ENCODE results near the gene MRPS9. TPM values are rescaled to one million over a fixed set of nuclear protein-coding genes. Genes with fewer than 3 reads are reported as not detected.

Gene MRPS9
- total RNA-seq, 1 donor from 2014 or later, result 31.9 TPM

GRCh38 chr2:105135436-105135835 lies 97.6 kb downstream of the MRPS9 start:
- Mint-ChIP-seq H3K9me3 (no peaks in the 10 kb centered on the region), H3K4me3 (ENCODE audit: low read depth) (no peak overlapping the region), H3K4me1 (ENCODE audit: low read depth) (no peaks in the 10 kb centered on the region), H3K36me3 (ENCODE audit: low read depth) (no peaks in the 10 kb centered on the region), H3K27ac (no peak overlapping the region), H3K27me3 (ENCODE audit: low read depth) (peaks cover 3% of the 10 kb centered on the region)
- intact Hi-C loops (cut with micrococcal nuclease), result no loop called here
- no peak for DNase-seq (ENCODE audit: low spot score)

DNA sequence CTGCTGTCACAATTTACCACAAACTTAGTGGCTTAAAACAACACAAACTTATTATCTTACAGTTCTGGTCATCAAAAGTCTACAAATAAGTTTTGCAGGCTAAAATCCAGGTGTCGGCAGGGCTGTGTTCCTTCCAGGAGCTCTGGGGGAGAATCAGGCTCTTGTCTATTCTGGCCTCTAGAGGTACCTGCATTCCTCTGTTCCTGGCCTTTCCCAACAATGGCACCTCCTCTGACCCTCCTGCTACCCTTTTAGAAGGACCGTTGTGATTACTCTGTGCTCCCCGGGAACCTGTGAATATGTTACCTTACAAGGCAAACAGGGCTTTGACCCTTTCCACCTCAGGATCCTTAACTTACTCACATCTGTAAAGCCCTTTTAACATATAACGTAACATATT lies 98.5 kb downstream of the MRPS9 start:
- Mint-ChIP-seq H3K27ac (no peak overlapping the region), H3K36me3 (ENCODE audit: low read depth) (no peaks in the 10 kb centered on the region), H3K9me3 (no peaks in the 10 kb centered on the region), H3K4me1 (ENCODE audit: low read depth) (no peaks in the 10 kb centered on the region), H3K4me3 (ENCODE audit: low read depth) (no peak overlapping the region), H3K27me3 (ENCODE audit: low read depth) (peaks cover 6% of the 10 kb centered on the region)
- intact Hi-C loops (cut with micrococcal nuclease), result no loop called here
- no peak for DNase-seq (ENCODE audit: low spot score)

GRCh38 chr2:105138643-105139042 lies 100.8 kb downstream of the MRPS9 start:
- Mint-ChIP-seq H3K36me3 (ENCODE audit: low read depth) (no peaks in the 10 kb centered on the region), H3K4me1 (ENCODE audit: low read depth) (peaks cover 1% of the 10 kb centered on the region), H3K27ac (no peak overlapping the region), H3K4me3 (ENCODE audit: low read depth) (no peak overlapping the region), H3K9me3 (no peaks in the 10 kb centered on the region), H3K27me3 (ENCODE audit: low read depth) (peaks cover 13% of the 10 kb centered on the region)
- no peak for DNase-seq (ENCODE audit: low spot score)
- intact Hi-C loops (cut with micrococcal nuclease), result no loop called here

- H3K4me3 Mint-ChIP-seq (ENCODE audit: low read depth), result no peak overlapping the region
- H3K27ac Mint-ChIP-seq, result no peak overlapping the region
- H3K9me3 Mint-ChIP-seq, result no peaks in the 10 kb centered on the region
- DNase-seq (ENCODE audit: low spot score), result no peak
- no peaks in the 10 kb centered on the region for H3K36me3 Mint-ChIP-seq (ENCODE audit: low read depth)
- intact Hi-C loops (cut with micrococcal nuclease), result no loop called here
- peaks cover 4% of the 10 kb centered on the region for H3K4me1 Mint-ChIP-seq (ENCODE audit: low read depth)
- peaks cover 16% of the 10 kb centered on the region for H3K27me3 Mint-ChIP-seq (ENCODE audit: low read depth)
Measured at GRCh38 chr2:105139556-105140239, 101.8 kb downstream of the MRPS9 start.

GRCh38 chr2:105140240-105140568 lies 102.3 kb downstream of the MRPS9 start:
- Mint-ChIP-seq H3K4me1 (ENCODE audit: low read depth) (peaks cover 7% of the 10 kb centered on the region), H3K4me3 (ENCODE audit: low read depth) (no peak overlapping the region), H3K27ac (no peak overlapping the region), H3K9me3 (no peaks in the 10 kb centered on the region), H3K27me3 (ENCODE audit: low read depth) (peaks cover 20% of the 10 kb centered on the region), H3K36me3 (ENCODE audit: low read depth) (no peaks in the 10 kb centered on the region)
- no peak for DNase-seq (ENCODE audit: low spot score)
- intact Hi-C loops (cut with micrococcal nuclease), result no loop called here

- H3K27me3 Mint-ChIP-seq (ENCODE audit: low read depth), result peaks cover 20% of the 10 kb centered on the region
- DNase-seq (ENCODE audit: low spot score), result no peak
- intact Hi-C loops (cut with micrococcal nuclease), result no loop called here
- peaks cover 7% of the 10 kb centered on the region for H3K4me1 Mint-ChIP-seq (ENCODE audit: low read depth)
- H3K36me3 Mint-ChIP-seq (ENCODE audit: low read depth), result no peaks in the 10 kb centered on the region
- H3K27ac Mint-ChIP-seq, result no peak overlapping the region
- H3K9me3 Mint-ChIP-seq, result no peaks in the 10 kb centered on the region
- H3K4me3 Mint-ChIP-seq (ENCODE audit: low read depth), result no peak overlapping the region
Measured at GRCh38 chr2:105141099-105141614, 103.3 kb downstream of the MRPS9 start.

DNA sequence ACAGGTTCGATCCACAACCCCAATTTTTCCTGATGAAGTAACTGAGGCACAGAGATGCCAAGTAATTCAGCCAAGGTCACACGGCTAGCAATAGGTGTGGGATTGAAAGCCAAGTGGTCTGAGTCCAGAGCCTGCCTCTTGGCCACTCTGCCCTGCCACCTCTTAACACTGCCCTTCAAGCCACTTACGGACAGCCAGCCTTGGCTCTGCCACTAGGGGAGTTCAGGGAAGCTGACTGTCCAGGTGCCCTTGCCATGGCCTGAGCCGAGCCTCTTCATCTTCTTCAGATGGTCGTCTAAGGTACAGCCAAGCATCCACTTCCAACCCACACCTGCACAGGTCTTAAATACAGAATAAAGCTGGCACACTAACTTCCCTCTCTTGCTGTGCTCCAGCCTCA lies 104.4 kb downstream of the MRPS9 start:
- Mint-ChIP-seq H3K9me3 (no peaks in the 10 kb centered on the region), H3K4me1 (ENCODE audit: low read depth) (peaks cover 7% of the 10 kb centered on the region), H3K27me3 (ENCODE audit: low read depth) (peaks cover 20% of the 10 kb centered on the region), H3K4me3 (ENCODE audit: low read depth) (no peak overlapping the region), H3K27ac (no peak overlapping the region), H3K36me3 (ENCODE audit: low read depth) (no peaks in the 10 kb centered on the region)
- no peak for DNase-seq (ENCODE audit: low spot score)
- intact Hi-C loops (cut with micrococcal nuclease), result no loop called here

DNA sequence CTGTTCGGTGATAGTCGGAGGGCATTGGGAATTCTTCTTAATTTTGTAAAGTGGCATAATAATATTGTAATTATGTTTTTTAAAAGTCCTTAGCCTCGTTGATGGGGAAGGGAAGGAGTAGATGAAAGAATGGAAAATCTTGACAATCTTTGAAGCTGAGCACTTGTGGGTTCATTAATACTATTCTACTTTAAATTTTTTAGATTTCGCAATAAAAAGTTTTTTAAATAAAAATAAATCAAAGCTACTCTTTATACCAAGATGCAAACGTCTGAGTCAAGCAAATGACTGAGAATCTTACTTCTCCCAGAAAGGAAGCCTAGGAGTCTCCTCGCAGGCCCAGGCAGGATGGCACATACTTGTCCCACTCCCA lies 105.2 kb downstream of the MRPS9 start:
- intact Hi-C loops (cut with micrococcal nuclease), result no loop called here
- H3K36me3 Mint-ChIP-seq (ENCODE audit: low read depth), result no peaks in the 10 kb centered on the region
- no peak for DNase-seq (ENCODE audit: low spot score)
- peaks cover 7% of the 10 kb centered on the region for H3K4me1 Mint-ChIP-seq (ENCODE audit: low read depth)
- no peak overlapping the region for H3K27ac Mint-ChIP-seq
- H3K27me3 Mint-ChIP-seq (ENCODE audit: low read depth), result peaks cover 24% of the 10 kb centered on the region
- no peaks in the 10 kb centered on the region for H3K9me3 Mint-ChIP-seq
- peak overlapping the region; percentile 68 for H3K4me3 Mint-ChIP-seq (ENCODE audit: low read depth)

DNA sequence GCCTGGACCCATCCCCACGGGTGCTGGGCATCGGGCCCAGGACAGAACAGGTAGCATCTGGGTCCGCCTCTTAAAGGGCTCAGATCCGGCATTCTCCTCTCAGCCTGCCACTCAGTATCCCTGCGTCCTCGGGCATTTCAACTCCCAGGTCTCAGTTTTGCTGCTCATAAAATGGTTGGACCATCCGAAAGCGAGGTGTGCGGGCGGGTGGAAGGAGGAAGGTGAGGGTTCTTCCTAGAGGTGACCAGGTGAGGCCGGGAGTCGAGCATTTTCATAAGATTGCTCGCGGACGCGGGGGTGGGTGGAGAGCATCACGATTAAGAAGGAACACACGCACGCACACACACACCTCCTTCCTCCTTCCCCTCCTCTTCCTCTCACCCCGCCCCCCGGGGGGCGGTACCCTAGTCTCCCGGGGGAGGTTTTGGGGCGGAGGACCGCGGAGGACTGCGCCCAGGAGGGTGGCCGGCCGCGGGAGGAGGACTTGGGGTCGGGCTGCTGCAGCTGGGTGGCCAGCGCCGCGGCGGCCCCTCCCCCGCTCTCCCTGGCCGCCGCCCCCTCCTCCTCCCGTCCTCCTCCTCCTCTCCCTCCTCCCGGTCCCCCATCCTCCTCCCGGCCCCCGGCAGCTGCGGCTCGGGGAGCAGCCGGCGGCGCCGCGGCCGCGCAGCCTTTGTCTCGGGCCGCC lies 105.7 kb downstream of the MRPS9 start:
- H3K27ac Mint-ChIP-seq, result no peak overlapping the region
- peak overlapping the region; percentile 68 for H3K4me3 Mint-ChIP-seq (ENCODE audit: low read depth)
- peaks cover 26% of the 10 kb centered on the region for H3K27me3 Mint-ChIP-seq (ENCODE audit: low read depth)
- H3K36me3 Mint-ChIP-seq (ENCODE audit: low read depth), result no peaks in the 10 kb centered on the region
- H3K9me3 Mint-ChIP-seq, result no peaks in the 10 kb centered on the region
- DNase-seq (ENCODE audit: low spot score), result peak; percentile 16
- peaks cover 7% of the 10 kb centered on the region for H3K4me1 Mint-ChIP-seq (ENCODE audit: low read depth)
- intact Hi-C loops (cut with micrococcal nuclease), result no loop called here

DNA sequence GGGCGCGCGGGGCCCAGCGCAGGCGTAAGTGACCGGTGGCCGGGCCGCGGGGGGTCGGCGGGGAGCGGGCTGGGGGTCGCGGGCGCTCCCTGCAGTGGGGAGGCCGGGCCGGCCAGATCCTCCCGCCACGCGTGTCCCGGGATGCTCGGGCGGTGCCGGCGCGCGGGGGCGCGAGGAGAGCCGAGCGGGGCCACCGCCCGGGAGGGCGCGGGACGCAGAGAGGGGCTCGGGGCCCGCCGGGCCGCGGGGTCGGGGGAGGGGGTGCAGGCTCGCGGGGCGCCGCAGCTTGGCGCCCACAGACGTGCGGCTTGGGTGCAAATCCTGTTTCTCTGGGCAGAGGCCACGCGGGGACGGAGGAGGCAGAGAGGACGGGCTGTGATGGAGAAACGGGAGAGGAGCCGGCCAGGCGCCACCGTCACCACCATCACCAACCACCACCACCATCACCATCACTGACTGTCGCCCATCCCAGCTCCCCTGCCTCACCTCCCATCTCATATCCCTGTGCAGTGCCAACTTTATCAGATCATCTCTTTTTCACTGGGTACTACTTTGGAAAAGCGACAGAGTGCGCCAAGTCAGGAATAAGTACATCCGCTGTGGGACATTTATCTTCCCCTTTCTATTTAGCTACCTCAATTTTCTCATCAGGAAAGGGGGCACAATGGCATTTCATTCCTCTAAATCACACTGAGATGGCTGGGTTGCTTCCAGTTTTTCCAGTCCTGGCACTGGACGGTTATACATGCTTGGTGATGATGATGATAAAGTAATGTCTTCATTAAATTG lies 106.5 kb downstream of the MRPS9 start:
- Mint-ChIP-seq H3K27ac (no peak overlapping the region), H3K27me3 (ENCODE audit: low read depth) (peaks cover 32% of the 10 kb centered on the region), H3K9me3 (no peaks in the 10 kb centered on the region), H3K4me1 (ENCODE audit: low read depth) (peaks cover 7% of the 10 kb centered on the region), H3K4me3 (ENCODE audit: low read depth) (peak overlapping the region; percentile 77), H3K36me3 (ENCODE audit: low read depth) (no peaks in the 10 kb centered on the region)
- no peak for DNase-seq (ENCODE audit: low spot score)
- intact Hi-C loops (cut with micrococcal nuclease), result no loop called here

DNA sequence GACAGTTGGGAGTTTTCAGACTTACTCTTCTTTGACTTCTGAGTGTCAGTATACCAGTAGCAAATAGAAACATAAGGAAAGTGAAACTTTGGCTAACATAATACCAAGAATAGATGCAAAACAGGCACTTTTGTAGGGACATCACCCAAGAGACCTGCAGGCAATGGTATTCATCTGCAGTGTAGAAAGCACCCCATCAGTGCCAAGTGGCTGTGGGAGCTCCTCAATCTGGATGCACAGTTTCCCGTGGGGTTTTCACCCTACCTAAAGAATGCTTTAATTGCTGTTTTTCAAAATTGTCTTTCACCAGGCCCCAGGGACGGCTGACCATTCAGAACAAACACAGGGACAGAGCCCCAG lies 107.1 kb downstream of the MRPS9 start:
- H3K27me3 Mint-ChIP-seq (ENCODE audit: low read depth), result peaks cover 32% of the 10 kb centered on the region
- peaks cover 7% of the 10 kb centered on the region for H3K4me1 Mint-ChIP-seq (ENCODE audit: low read depth)
- intact Hi-C loops (cut with micrococcal nuclease), result no loop called here
- no peaks in the 10 kb centered on the region for H3K36me3 Mint-ChIP-seq (ENCODE audit: low read depth)
- no peaks in the 10 kb centered on the region for H3K9me3 Mint-ChIP-seq
- H3K27ac Mint-ChIP-seq, result no peak overlapping the region
- H3K4me3 Mint-ChIP-seq (ENCODE audit: low read depth), result peak overlapping the region; percentile 77
- DNase-seq (ENCODE audit: low spot score), result no peak

GRCh38 chr2:105149272-105149671 lies 111.4 kb downstream of the MRPS9 start:
- DNase-seq (ENCODE audit: low spot score), result no peak
- peaks cover 22% of the 10 kb centered on the region for H3K27me3 Mint-ChIP-seq (ENCODE audit: low read depth)
- no peaks in the 10 kb centered on the region for H3K9me3 Mint-ChIP-seq
- H3K27ac Mint-ChIP-seq, result no peak overlapping the region
- no peaks in the 10 kb centered on the region for H3K36me3 Mint-ChIP-seq (ENCODE audit: low read depth)
- no peak overlapping the region for H3K4me3 Mint-ChIP-seq (ENCODE audit: low read depth)
- peaks cover 6% of the 10 kb centered on the region for H3K4me1 Mint-ChIP-seq (ENCODE audit: low read depth)
- intact Hi-C loops (cut with micrococcal nuclease), result no loop called here

Measured in activated T-helper 2 cell treated with anti-CD3 and anti-CD28 coated beads, Interferon-gamma antibody, Interleukin-2, Interleukin-4, amounts not matched to agents 10 μg/mL and 5 μg/mL and 100 μg/mL, durations not matched to agents 14 hours and 24 hours and 36 hours (primary cell).